ENCODE data around the gene RALGAPA2.

Gene RALGAPA2

DNA sequence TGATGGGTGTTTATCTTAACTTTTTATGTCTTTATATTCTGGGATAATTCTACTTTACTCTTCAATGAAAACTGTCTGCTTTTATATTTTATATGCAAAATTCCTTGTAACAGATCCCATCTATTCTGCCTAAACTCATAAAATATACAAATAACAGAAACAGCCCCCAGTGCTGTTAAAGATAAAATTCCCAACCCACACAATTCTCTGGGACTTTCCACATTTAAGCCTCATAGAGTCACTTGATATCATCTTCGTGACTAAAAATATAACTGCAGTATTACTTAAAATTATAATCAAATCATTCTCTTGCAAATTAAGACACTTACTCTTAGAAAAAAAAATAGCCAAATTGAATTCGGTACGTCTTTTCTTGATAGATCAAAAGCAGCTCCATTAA lies 284.4 kb downstream of the RALGAPA2 start:
- Histone ChIP-seq H4K20me1 (no peaks in the 10 kb centered on the region), H3K27me3 (no peaks in the 10 kb centered on the region; the same call in 1 of the 2 replicates), H3K9ac (no peak overlapping the region), H3K36me3 (no peaks in the 10 kb centered on the region; the same call in 1 of the 2 replicates), H3K4me1 (no peaks in the 10 kb centered on the region), H3K4me3 (no peak overlapping the region), H3K9me3 (no peaks in the 10 kb centered on the region), H3K27ac (no peak overlapping the region), H3K4me2 (no peak overlapping the region)
- TF ChIP-seq Cebpa-rat (IDR thresholded peaks at IDR 0.05), result no peak

DNA sequence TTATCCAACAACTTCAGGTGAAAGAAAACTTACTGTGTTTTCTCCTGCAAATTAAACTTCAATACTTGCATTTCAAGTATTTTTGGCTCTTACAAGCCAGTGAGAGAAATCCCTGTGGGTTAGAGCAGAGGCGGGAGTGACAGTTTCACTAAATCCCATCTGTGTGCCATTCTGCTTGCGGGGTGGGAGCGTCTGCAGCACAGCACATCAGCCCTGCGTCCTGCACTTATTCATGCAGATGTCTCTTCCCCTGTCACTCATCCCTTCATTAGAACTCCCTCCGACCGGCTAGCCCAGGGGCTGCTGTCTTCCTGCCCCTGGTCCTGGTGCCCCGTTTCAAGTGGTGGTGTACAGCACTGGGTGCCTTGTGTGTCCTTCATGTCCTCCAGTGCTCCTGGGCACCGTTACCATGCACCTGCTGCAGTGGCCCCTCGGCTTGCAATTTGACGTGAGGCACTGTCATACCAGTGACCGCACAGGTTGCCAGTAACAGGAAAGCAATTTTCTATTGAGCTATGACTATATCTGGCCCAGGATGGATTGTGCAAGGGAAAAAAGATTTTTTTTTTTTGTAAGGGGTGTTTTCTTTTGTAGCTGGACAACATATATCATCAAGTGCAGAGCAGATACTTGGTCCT lies 285.1 kb downstream of the RALGAPA2 start:
- Histone ChIP-seq H3K4me2 (no peak overlapping the region), H3K9me3 (no peaks in the 10 kb centered on the region), H3K27ac (no peak overlapping the region), H4K20me1 (no peaks in the 10 kb centered on the region), H3K4me3 (no peak overlapping the region), H3K4me1 (no peaks in the 10 kb centered on the region), H3K27me3 (no peaks in the 10 kb centered on the region; the same call in 1 of the 2 replicates), H3K9ac (no peak overlapping the region), H3K36me3 (no peaks in the 10 kb centered on the region; the same call in 1 of the 2 replicates)
- TF ChIP-seq Cebpa-rat (IDR thresholded peaks at IDR 0.05), result no peak

DNA sequence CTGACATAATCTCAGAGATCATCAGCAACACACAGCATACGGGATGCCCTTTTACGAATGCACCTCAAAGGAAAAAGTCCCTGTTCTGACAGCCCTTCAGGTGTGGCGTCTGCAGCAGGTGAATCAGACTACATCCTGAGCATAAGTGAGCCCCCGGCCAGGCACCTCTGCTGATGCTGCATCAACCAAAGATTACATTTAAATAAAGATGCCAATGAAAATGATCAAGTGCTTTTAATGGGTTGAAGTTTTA lies 285.9 kb downstream of the RALGAPA2 start:
- Histone ChIP-seq H3K9ac (no peak overlapping the region), H4K20me1 (no peaks in the 10 kb centered on the region), H3K4me2 (no peak overlapping the region), H3K36me3 (no peaks in the 10 kb centered on the region; the same call in 1 of the 2 replicates), H3K4me1 (no peaks in the 10 kb centered on the region), H3K27me3 (no peaks in the 10 kb centered on the region; the same call in 1 of the 2 replicates), H3K27ac (no peak overlapping the region), H3K4me3 (no peak overlapping the region), H3K9me3 (no peaks in the 10 kb centered on the region)
- TF ChIP-seq Cebpa-rat (IDR thresholded peaks at IDR 0.05), result no peak

DNA sequence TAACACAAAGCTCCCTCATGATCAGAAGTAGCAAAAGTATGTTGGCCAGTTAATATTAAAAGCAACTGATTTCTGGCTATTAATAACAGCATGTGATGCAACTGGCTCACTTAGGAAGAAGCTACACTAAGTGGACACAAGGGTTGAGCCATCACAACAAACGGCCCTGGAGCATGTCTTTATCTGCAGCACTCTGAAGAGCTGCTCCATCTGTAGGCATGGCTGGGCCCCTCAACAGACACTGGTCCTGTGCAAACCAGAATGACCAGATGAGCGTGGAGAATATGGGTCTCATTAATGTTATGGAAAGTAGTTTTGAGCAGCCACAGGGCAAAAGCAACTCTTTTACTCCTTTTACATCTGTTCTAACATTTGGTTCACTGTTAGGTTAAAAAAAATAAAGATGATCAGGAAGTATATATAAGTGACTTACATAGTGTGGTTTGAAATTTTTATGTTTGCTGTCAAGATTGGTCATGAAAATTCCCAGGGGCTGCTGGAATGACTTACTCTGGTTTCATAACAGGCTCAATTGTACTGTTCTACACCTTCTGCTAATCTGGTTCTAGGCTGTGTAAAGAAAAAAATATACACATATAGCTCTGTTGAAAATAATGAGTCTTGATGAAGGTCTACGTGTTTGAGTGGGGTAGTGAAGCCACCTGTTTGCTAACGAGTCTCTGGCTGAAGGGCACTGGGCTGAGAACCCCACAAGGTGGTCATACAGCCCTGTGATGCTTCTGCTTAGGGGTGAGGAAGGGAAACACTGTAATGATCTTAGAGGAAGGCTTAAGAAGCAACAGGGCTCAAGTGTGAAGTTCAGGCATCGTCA lies 286.4 kb downstream of the RALGAPA2 start:
- no peaks in the 10 kb centered on the region for H3K4me1 ChIP-seq
- no peak overlapping the region for H3K4me2 ChIP-seq
- no peaks in the 10 kb centered on the region for H3K9me3 ChIP-seq
- H3K27me3 ChIP-seq, result no peaks in the 10 kb centered on the region; the same call in 1 of the 2 replicates
- H3K9ac ChIP-seq, result no peak overlapping the region
- no peaks in the 10 kb centered on the region for H4K20me1 ChIP-seq
- TF ChIP-seq Cebpa-rat (IDR thresholded peaks at IDR 0.05), result no peak
- H3K4me3 ChIP-seq, result no peak overlapping the region
- no peak overlapping the region for H3K27ac ChIP-seq
- H3K36me3 ChIP-seq, result no peaks in the 10 kb centered on the region; the same call in 1 of the 2 replicates

DNA sequence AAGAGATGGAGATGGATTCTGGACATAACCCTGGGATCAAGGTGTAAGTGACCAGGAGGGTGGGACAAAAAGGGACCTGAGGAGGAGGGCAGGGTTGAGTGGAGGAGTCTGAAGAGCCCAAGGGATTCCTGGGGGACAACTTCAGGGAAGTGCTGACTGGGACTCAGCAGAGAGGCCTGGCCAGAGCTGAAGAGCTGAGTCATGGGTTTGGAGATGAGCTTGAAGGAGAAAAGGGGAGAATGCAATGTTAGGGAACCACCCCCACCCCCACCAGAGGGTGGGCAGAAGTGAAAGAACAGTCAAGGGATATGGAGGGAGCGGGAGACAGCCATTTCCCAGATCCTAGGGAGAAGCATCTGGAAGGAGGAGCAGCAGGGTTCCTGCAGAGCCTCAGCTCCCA lies 289.3 kb downstream of the RALGAPA2 start:
- no peaks in the 10 kb centered on the region for H3K4me1 ChIP-seq
- H3K4me3 ChIP-seq, result no peak overlapping the region
- H3K27me3 ChIP-seq, result no peaks in the 10 kb centered on the region; the same call in 1 of the 2 replicates
- H3K36me3 ChIP-seq, result peaks cover 8% of the 10 kb centered on the region
- no peaks in the 10 kb centered on the region for H3K9me3 ChIP-seq
- H3K9ac ChIP-seq, result no peak overlapping the region
- no peak for TF ChIP-seq Cebpa-rat (IDR thresholded peaks at IDR 0.05)
- no peaks in the 10 kb centered on the region for H4K20me1 ChIP-seq
- no peak overlapping the region for H3K27ac ChIP-seq
- H3K4me2 ChIP-seq, result no peak overlapping the region

DNA sequence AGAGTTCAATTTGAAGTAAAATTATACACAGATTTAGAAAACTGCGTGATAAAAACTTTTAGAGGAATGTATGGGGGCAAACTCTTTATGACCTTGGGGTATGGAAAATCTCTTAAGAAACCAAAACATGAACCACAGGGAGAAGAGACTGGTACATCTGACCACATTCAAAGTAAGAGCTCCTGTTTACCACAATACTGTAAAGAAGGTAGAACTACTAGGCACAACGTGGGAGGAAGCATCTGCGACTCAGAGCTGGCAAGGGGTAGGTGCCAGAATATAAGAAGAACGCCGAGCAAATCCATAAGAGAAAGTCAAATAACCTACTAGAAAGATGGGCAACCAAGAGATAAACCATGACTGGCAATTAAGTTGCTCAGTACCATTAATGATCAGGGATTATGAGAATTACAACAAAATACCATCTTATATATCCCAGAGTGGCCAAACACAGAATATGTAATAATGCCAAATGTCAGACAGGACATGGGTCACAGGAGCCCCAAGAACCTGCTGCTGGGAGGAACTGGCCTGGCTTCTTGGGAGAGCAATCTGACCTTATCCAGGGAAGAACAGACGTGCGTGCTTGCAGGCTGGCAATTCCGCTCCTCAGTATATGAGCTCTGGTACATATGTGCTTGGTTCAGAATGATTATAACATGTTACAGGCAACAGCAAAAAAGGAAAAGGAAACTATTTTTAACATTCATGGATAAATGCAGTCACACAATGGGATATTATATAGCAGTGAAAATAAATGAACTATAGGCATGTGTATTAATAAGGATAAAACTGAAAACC lies 294.4 kb downstream of the RALGAPA2 start:
- Histone ChIP-seq H3K27me3 (no peaks in the 10 kb centered on the region; the same call in 1 of the 2 replicates), H3K9ac (no peak overlapping the region), H3K9me3 (no peaks in the 10 kb centered on the region), H4K20me1 (no peaks in the 10 kb centered on the region), H3K4me2 (no peak overlapping the region), H3K36me3 (peaks cover 18% of the 10 kb centered on the region), H3K4me1 (no peaks in the 10 kb centered on the region), H3K4me3 (no peak overlapping the region), H3K27ac (no peak overlapping the region)
- no peak for TF ChIP-seq Cebpa-rat (IDR thresholded peaks at IDR 0.05)

DNA sequence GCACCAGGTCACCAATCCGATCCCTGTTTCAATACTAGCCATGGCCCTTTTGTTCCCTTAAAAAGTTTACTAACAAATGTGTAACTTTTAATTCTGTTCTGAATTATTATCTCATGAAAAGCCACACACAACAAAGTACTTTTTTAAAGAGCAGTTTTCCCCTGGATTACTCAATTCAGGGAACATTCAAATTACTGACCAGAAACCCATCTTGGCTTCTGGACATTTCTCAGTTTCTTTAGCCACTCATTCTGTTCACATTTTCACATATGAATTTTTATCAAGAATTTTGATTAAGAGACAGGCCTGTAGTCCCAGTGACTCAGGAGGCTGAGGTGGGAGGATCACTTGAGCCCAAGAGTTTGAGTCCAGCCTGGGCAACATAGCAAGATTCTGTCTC lies 297.1 kb downstream of the RALGAPA2 start:
- TF ChIP-seq Cebpa-rat (IDR thresholded peaks at IDR 0.05), result no peak

DNA sequence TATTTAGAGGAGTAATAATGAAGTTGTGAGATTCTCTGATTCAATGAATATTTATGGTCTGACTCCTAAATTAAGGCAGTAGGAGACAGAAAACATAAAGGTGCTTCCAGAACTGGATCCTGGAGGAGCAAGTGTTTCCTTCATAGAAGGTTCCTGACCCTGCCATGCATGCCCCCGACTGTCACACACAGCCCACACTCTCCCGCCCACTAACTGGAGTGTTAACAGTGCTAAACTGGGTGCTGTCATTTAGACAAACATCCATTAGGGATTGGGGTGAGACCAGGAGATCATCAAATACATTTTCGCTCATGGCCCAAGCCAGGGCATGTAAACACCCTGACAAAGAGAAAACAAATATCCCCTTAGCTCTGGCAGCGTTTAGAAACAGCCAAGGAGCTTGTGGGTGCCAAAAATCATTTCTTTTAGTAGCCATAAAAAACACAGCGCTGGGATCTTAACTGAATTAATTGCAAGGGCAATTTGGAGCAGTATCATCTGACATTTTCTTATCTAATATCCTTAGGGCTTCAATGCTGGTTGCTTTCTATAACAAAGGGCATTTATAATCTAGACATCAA lies 297.7 kb downstream of the RALGAPA2 start:
- TF ChIP-seq Cebpa-rat (IDR thresholded peaks at IDR 0.05), result no peak
- Histone ChIP-seq H3K4me3 (no peak overlapping the region), H3K27me3 (no peaks in the 10 kb centered on the region), H4K20me1 (no peaks in the 10 kb centered on the region), H3K4me1 (no peaks in the 10 kb centered on the region), H3K9ac (no peak overlapping the region), H3K4me2 (no peak overlapping the region), H3K9me3 (no peaks in the 10 kb centered on the region), H3K27ac (no peak overlapping the region), H3K36me3 (peaks cover 18% of the 10 kb centered on the region)

More for the DNA sequence above, 297.1 kb downstream of the RALGAPA2 start:
- no peaks in the 10 kb centered on the region for H4K20me1 ChIP-seq
- no peaks in the 10 kb centered on the region for H3K4me1 ChIP-seq
- peaks cover 18% of the 10 kb centered on the region for H3K36me3 ChIP-seq
- H3K27ac ChIP-seq, result no peak overlapping the region
- H3K9ac ChIP-seq, result no peak overlapping the region
- H3K9me3 ChIP-seq, result no peaks in the 10 kb centered on the region
- no peak overlapping the region for H3K4me3 ChIP-seq
- no peak overlapping the region for H3K4me2 ChIP-seq
- no peaks in the 10 kb centered on the region for H3K27me3 ChIP-seq

DNA sequence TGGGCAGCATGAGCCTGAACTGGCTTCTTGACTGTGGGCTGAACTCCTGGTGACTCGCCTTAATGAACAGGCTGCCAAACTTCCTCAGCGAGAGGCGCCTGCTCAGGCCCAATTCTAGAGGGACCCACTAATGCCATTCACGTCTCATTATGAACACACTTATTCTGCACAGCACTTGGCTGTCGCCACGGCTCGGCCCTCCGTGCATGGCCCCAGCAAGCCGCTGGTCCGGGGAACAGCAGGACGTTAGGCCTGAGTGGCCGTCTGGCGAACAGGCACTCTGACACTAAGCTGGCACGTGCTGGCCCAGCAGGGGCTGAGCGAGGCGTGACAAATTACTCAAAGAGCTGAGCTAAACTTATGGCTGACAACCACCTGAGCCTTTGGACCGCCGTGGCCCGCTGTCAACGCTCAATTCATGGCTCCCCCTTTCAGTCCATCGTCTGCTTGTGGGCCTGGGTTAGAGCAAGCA lies 298.6 kb downstream of the RALGAPA2 start:
- Histone ChIP-seq H3K4me3 (no peak overlapping the region), H4K20me1 (no peaks in the 10 kb centered on the region), H3K4me2 (no peak overlapping the region), H3K9ac (no peak overlapping the region), H3K27ac (no peak overlapping the region), H3K27me3 (no peaks in the 10 kb centered on the region), H3K4me1 (no peaks in the 10 kb centered on the region), H3K36me3 (peaks cover 22% of the 10 kb centered on the region), H3K9me3 (no peaks in the 10 kb centered on the region)
- TF ChIP-seq Cebpa-rat (IDR thresholded peaks at IDR 0.05), result no peak
